Duodenal mucosa (tissue), 2 donors: ENCODE results near the gene MBD3L5.
"Not testable (repeated sequence)": the region's sequence is repeated elsewhere in the genome, so short reads cannot be mapped to it uniquely, and the experiment has no call there.

ENCODE experiments used
- H3K27ac ChIP-seq: one replicate; pipeline ENCODE4 v1.7.0; 2013; ENCODE audit warnings: low read depth, low read length
- H3K27me3 ChIP-seq, 2 donors: one replicate each; pipeline ENCODE4 v1.7.0; 2013; ENCODE audit warnings: low read length in 2 of 2, control low read depth in 1 of 2; ENCODE audit not compliant: insufficient read depth in 2 of 2, control insufficient read depth in 1 of 2
- H3K36me3 ChIP-seq, 2 donors: one replicate each; pipeline ENCODE4 v1.7.0; 2013; ENCODE audit warnings: low read length in 2 of 2, control low read depth in 1 of 2; ENCODE audit not compliant: insufficient read depth in 2 of 2, control insufficient read depth in 1 of 2
- H3K4me1 ChIP-seq, 2 donors: one replicate each; pipeline ENCODE4 v1.7.0; 2013; ENCODE audit warnings: low read length in 2 of 2, control low read depth in 1 of 2; ENCODE audit not compliant: insufficient read depth in 2 of 2, control insufficient read depth in 1 of 2
- H3K4me3 ChIP-seq, 2 donors: one replicate each; pipeline ENCODE4 v1.7.0; 2013; ENCODE audit warnings: low read length in 2 of 2, low read depth in 1 of 2
- H3K9ac ChIP-seq, 2 donors: one replicate each; pipeline ENCODE4 v1.7.0; 2013; ENCODE audit warnings: low read length in 2 of 2, low read depth in 1 of 2
- H3K9me3 ChIP-seq, 2 donors: one replicate each; pipeline ENCODE4 v1.7.0; 2013; ENCODE audit warnings: low read length in 2 of 2, control low read depth in 1 of 2; ENCODE audit not compliant: control insufficient read depth in 1 of 2

Gene MBD3L5

DNA sequence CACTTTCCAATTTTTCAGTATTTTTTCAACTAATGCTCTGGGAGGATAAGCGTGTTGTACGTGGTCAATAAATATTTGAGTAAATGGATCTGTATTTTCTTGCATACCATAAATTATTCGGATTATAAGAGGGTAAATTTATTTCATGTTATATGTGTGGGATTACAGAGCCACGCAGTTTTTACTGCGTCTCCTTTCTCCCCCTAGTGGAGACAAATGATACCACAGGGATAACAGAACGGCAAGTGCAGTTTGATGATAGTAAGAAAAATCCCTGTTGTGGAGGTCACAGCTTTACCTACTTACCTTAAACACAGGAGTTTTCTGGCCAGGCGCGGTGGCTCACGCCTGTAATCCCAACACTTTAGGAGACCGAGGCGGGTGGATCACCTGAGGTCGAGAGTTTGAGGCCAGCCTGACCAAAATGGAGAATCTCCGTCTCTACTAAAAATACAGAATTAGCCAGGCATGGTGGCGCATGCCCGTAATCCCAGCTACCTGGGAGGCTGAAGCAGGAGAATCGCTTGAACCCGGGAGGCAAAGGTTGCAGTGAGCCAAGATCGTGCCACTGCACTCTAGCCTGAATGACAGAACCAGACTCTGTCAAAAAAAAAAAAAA is 26.0 kb upstream of the MBD3L5 start:
- Histone ChIP-seq H3K27me3 (no peaks in the 10 kb centered on the region), H3K4me1 (no peaks in the 10 kb centered on the region), H3K27ac (no peak overlapping the region), H3K9ac (no peak overlapping the region), H3K9me3 (no peaks in the 10 kb centered on the region), H3K4me3 (no peak overlapping the region), H3K36me3 (no peaks in the 10 kb centered on the region)

DNA sequence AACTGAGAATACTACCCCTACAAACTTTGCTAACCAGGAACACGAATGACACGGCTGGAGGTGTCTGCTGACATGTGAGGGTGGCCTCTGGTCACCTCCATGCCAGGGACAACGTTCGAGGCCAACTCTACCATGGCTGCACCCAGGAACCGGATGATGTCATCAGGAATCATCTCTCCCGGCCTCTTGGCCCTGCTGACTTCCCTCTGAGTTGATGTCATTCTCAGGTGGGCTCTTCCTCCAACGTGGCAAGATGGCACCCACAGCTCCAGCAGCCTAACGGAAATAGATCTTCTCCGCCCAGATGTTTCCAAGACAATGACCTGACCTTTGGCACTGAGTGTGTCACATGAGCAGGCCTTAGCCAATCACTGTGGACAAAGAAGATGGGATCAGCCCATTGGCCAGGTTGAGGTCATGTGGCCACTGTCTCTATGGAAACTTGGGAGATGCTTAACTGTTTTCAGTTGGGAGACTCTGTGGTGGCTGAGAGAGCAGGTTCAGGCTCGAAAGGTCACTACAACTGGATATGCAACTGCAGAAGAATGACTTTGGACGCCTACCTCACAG is 24.2 kb upstream of the MBD3L5 start:
- Histone ChIP-seq H3K9ac (no peak overlapping the region), H3K9me3 (no peaks in the 10 kb centered on the region), H3K4me1 (no peaks in the 10 kb centered on the region), H3K36me3 (no peaks in the 10 kb centered on the region), H3K4me3 (no peak overlapping the region), H3K27ac (no peak overlapping the region), H3K27me3 (no peaks in the 10 kb centered on the region)

DNA sequence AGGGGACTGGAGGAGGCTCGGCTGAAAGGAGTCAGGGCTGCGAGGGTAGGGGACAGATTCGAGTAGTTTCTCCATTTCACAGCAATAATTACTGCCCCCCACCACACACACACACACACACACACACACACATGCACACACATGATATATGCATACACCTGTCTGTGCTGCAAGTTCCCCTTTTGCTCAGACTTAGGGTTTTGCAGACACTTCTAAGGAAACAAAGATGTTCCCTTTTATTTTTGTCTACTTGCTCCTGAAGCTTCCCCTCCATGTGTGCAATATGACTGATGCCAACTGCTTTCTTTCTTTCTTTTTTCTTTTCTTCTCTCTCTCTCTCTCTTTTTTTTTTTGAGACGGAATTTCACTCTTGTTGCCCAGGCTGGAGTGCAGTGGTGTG is 22.5 kb upstream of the MBD3L5 start:
- H3K4me1 ChIP-seq, result no peaks in the 10 kb centered on the region
- H3K9ac ChIP-seq, result no peak overlapping the region
- no peak overlapping the region for H3K4me3 ChIP-seq
- no peaks in the 10 kb centered on the region for H3K9me3 ChIP-seq
- H3K27ac ChIP-seq, result no peak overlapping the region
- H3K27me3 ChIP-seq, result no peaks in the 10 kb centered on the region
- no peaks in the 10 kb centered on the region for H3K36me3 ChIP-seq

DNA sequence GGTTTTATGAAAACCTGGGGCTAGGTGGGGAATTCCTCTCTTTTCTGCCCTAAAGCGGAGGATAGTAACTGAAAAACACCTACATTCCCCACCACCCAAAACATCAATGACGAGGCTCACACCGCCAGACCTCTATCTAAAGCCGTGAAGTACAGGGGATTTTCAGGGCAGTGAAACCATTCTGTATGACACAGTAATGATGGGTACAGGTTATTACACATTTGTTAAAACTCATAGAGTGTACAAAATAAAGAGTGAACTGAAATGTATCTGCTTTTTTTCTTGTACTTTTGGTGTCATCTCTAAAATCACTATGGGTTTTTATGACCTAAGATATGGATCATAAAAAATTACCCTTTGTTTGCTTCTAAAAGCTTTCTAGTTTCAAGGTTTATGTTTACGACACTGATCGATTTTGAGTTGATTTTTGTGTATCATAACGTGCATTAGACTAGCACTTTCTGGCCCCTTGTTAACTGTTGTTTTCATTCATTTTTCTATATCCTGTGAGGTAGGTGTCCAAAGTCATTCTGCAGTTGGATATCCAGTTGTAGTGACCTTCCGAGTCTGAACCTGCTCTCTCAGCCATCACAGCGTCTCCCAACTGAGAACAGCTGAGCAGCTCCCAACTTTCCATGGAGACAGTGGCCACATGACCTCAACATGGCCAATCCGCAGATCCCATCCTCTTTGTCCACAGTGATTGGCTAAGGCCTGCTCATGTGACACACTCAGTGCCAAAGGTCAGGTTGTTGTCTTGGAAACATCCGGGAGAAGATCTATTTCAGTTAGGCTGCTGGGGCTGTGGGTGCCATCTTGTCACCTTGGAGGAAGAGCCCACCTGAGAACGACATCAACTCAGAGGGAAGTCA is 19.4 kb upstream of the MBD3L5 start:
- H3K4me1 ChIP-seq, result no peaks in the 10 kb centered on the region
- no peak overlapping the region for H3K4me3 ChIP-seq
- no peak overlapping the region for H3K27ac ChIP-seq
- H3K9ac ChIP-seq, result no peak overlapping the region
- no peaks in the 10 kb centered on the region for H3K9me3 ChIP-seq
- H3K36me3 ChIP-seq, result no peaks in the 10 kb centered on the region
- no peaks in the 10 kb centered on the region for H3K27me3 ChIP-seq

DNA sequence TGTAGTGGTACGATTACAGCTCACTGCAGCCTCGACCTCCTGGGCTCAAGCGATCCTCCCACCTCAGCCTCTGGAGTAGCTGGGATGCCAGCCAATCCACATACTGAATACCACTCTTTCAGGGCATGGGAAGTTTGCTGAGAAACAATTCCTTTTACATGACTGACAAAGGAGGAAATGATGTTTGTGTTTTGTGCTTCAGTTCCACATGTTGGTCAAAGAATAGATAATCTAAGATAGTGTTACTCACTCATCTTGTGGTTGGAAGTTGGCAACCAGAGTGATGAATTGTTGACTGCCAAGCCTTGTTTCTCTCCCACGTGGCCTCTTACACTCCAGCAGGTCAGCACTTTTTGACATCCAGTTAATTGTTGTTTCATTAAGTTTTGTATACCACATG is 16.7 kb upstream of the MBD3L5 start:
- Histone ChIP-seq H3K9me3 (no peaks in the 10 kb centered on the region), H3K27ac (no peak overlapping the region), H3K4me1 (no peaks in the 10 kb centered on the region), H3K27me3 (no peaks in the 10 kb centered on the region), H3K4me3 (no peak overlapping the region), H3K9ac (no peak overlapping the region), H3K36me3 (no peaks in the 10 kb centered on the region)

DNA sequence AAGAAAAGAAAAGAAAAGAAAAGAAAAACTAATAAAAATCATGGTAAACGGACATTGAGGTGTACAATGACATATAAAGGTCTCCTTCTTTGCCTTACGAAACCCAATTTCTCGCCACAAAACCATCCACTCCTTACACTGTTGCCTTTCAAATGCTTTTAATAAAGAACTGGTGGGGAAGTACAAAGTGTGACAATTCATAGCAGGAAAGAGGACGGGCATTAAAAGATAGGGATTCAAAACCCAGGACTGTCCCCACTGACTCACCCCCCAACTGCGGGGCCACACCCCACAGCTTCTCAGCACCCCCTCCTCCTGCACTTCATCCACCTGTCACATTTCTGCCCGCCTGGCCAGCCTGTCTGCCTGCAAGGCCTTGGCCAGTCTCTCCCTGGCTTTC is 11.6 kb upstream of the MBD3L5 start:
- H3K9ac ChIP-seq, result no peak overlapping the region
- H3K4me3 ChIP-seq, result no peak overlapping the region
- H3K27ac ChIP-seq, result no peak overlapping the region
- H3K4me1 ChIP-seq, result no peaks in the 10 kb centered on the region
- H3K9me3 ChIP-seq, result no peaks in the 10 kb centered on the region
- H3K36me3 ChIP-seq, result no peaks in the 10 kb centered on the region
- no peaks in the 10 kb centered on the region for H3K27me3 ChIP-seq

DNA sequence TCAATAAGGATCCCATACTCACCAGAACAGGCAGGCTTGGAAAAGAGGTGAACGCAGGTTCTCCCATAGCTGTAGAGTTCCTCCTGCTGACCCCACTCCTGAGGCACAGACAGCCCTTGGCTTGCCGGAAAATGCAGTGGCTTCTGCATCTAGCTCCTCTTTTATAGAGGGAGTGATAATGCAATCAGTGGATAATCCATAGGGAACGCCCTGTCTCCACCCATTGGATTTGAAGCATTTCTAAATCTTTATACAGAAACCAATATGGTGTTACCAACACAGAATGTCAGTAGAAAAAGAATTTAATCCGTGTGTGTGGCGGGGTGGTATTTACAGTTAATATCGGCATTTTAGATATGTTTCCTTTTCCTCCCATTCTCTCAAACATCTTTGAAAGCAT is 9.0 kb upstream of the MBD3L5 start, which contains the start of gene MBD3L2B:
MBD3L2B (minus strand) TSS at position 101 of the 400 bp plus-strand sequence; CDS start at position 67, 34 bp downstream.
- not testable (repeated sequence) for H3K9me3 ChIP-seq, H3K4me3 ChIP-seq, H3K9ac ChIP-seq, H3K27ac ChIP-seq, H3K27me3 ChIP-seq, H3K36me3 ChIP-seq, H3K4me1 ChIP-seq

- H3K4me1 ChIP-seq, H3K27me3 ChIP-seq, H3K9me3 ChIP-seq: not testable (repeated sequence)
These were observed 1.6 kb upstream of the MBD3L5 start for GRCh38 chr19:7028790-7029189.

GRCh38 chr19:7040079-7040478 is 9.7 kb downstream of the MBD3L5 start, which contains the start of gene MBD3L4:
MBD3L4 (minus strand) TSS chr19:7040179; CDS start chr19:7040144, 35 bp downstream.
- H3K4me3 ChIP-seq, H3K27me3 ChIP-seq, H3K36me3 ChIP-seq, H3K9ac ChIP-seq, H3K4me1 ChIP-seq, H3K27ac ChIP-seq, H3K9me3 ChIP-seq: not testable (repeated sequence)

More at GRCh38 chr19:7028790-7029189, 1.6 kb upstream of the MBD3L5 start:
- H3K27ac ChIP-seq, H3K4me3 ChIP-seq, H3K36me3 ChIP-seq, H3K9ac ChIP-seq: not testable (repeated sequence)

DNA sequence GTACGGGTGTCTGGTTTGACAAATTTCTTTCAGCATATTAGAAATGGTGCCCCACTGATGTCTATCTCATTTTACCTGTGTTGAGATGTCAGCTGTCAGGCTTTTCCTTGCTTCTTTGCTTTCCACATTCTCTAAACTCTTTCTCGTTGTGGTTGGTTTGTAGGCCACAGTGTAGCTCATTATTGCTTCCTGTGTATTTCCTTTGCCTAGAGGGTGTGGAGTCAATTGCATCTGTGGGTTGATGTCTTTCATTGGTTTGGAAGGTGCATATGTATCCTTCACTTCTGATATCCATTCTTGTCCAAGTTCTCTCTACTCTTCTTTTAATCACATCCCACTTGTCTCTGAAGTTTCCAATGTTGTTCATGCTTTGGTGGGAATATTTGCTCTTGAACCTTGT is 11.2 kb downstream of the MBD3L5 start:
- H3K36me3 ChIP-seq, H3K27me3 ChIP-seq, H3K9ac ChIP-seq, H3K9me3 ChIP-seq, H3K4me3 ChIP-seq, H3K4me1 ChIP-seq, H3K27ac ChIP-seq: not testable (repeated sequence)
